Measurements from ENCODE around the gene HNRNPL.
"Not testable (repeated sequence)": the region's sequence is repeated elsewhere in the genome, so short reads cannot be mapped to it uniquely, and the experiment has no call there.

Gene HNRNPL

DNA sequence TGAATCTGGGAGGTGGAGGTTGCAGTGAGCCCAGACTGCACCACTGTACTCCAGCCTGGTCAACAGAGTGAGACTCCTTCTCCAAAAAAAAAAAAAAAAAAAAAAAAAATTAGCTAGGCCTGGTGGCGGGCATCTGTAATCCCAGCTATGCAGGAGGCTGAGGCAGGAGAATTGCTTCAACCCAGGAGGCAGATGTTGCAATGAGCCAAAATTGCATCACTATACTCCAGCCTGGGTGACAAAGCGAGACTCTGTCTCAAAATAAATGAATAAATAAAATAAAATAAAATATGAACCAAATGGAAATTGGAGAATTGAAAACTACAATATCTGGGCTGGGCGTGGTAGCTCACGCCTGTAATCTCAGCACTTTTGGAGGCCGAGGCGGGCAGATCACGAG, 20.6 kb downstream of the HNRNPL start:
- not testable (repeated sequence) for DNase-seq (ENCODE audit: low read depth in 2 of 2)

- no peak for DNase-seq (ENCODE audit: low read depth in 2 of 2)
Measured at GRCh38 chr19:38826856-38827551, 22.8 kb downstream of the HNRNPL start.

DNA sequence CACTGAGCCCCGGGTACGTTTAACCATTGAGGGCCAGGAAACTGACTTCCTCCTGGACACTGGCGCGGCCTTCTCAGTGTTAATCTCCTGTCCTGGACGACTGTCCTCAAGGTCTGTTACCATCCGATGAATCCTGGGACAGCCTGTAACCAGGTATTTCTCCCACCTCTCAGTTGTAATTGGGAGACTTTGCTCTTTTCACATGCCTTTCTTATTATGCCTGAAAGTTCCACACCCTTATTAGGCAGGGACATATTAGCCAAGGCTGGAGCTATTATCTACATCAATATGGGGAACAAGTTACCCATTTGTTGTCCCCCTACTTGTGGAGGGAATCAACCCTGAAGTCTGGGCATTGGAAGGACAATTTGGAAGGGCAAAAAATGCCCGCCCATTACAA, 23.9 kb downstream of the HNRNPL start:
- not testable (repeated sequence) for DNase-seq (ENCODE audit: low read depth in 2 of 2)

DNA sequence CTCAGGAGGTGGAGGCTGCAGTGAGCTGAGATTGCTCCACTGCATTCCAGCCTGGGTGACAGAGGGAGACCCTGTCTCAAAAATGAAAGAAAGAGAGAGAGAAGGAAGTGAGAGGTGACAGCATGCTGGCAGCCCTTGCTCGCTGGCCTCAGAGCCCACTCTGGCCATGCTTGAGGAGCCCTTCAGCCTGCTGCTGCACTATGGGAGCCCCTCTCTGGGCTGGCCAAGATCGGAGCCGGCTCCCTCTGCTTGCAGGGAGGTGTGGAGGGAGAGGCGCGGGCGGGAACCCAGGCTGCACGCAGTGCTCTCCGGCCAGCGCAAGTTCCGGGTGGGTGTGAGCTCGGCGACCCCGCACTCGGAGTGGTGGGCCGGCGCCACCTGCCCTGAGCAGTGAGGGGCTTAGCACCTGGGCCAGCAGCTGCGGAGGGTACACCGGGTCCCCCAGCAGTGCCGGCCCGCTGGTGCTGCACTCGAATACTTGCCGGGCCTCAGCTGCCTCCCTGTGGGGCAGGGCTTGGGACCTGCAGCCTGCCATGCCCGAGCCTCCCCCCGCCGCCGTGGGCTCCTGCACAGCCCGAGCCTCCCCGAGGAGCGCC, 28.5 kb downstream of the HNRNPL start:
- not testable (repeated sequence) for DNase-seq (ENCODE audit: low read depth in 2 of 2)

DNA sequence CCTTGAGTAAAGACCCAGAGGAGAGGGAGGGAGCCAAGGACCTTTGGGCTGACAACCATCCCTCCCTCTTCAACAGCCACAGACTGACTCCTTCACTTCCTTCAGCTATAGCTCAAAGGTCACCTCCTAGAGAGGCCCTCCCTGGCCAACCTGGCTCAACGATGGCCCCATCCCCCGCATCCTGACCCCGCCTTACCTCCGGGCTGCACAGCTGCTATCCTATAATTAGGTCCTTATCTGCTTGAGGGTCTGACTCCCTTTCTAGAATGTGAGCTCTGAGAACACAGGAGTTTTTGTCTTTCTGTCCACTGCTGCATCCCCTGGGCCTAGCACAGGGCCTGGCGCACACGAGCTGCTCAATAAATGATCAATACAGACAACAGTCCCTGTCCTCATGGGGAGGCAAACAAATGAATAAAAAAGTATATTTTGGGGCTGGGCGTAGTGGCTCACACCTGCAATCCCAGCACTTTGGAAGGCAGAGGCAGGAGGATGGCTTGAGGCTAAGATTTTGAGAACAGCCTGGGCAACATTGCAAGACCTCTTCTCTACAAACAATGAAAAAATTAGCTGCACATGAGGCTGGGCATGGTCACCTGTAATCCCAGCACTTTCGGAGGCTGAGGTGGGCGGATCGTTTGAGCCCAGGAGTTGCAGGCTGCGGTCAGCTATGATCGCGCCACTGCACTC, 30.4 kb downstream of the HNRNPL start:
- no peak for DNase-seq (ENCODE audit: low read depth in 2 of 2)

DNA sequence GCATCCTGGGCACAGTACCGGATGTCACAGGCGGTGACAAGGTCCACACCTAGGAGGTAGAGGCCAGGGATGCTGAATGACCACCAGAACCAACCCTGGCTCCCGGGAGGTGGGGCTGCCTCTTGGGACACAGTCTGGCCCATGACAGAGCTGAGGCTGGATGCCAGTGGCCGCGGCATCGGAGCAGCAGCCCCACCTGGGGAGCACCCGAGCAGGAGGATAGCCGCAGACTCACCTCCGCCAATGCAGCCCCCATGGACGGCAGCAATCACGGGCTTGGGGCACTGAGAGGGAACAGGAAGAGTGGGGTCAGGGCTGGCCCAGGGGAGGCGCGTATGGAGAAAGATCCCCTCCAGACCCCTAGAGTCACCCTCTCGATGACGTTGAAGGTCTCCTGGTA, 32.7 kb downstream of the HNRNPL start:
- no peak for DNase-seq (ENCODE audit: low read depth in 2 of 2)

DNA sequence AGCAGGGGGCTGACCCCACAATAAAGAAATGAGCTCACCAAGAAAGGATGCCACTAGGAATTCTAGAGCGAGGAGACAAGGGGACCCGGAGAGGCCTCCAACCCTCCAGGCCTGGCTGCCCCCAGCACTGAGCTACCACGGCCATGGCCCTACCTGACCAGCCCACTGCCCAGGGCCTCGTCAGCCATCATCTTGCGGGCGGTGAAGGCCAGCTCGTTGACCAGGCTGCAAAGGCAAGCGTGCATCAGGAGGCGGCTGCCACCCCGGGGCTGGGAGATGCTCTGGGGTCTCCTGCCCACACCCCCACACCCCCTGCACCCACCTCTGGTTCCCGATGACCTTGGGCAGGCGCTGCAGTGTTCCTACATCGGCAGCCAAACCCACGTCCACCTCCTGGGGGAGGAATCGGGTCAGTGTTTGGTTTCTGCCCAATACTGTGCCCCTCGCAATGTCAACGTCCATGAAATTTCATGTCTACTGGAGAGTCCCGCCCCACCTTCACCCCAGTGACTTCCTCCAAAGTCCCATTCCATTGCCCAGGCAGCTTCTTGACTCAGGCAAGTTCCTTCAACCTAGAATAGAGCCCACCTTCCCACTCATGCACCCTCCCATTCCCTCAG, 33.5 kb downstream of the HNRNPL start:
- DNase-seq (ENCODE audit: low read depth in 2 of 2): no peak

GRCh38 chr19:38815059-38816001, 34.5 kb downstream of the HNRNPL start:
- DNase-seq (ENCODE audit: low read depth in 2 of 2): no peak

DNA sequence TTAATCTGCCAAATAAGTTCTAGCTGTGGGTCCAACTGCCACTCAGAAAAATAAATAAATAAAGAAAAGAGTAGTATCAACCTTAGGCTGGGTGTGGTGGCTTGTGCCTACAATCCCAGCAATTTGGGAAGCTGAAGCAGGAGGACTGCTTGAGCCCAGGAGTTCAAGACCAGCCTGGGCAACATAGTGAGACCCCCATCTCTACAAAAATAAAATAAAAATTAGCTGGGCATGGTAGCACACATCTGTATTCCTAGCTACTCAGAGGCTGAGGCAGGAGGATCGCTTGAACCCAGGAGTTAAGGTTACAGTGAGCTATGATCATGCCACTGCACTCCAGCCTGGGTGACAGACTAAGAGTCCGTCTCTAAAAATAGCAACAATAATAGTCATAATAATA, 35.9 kb downstream of the HNRNPL start:
- DNase-seq (ENCODE audit: low read depth in 2 of 2): not testable (repeated sequence)

- no peak for DNase-seq (ENCODE audit: low read depth in 2 of 2)
Measured at GRCh38 chr19:38813323-38813722, 36.5 kb downstream of the HNRNPL start.

GRCh38 chr19:38812841-38813320, 36.9 kb downstream of the HNRNPL start, which contains the start of gene LGALS4:
Gene LGALS4 (minus strand): TSS chr19:38812945. CDS start chr19:38812886, 59 bp downstream.
- no peak for DNase-seq (ENCODE audit: low read depth in 2 of 2)

DNA sequence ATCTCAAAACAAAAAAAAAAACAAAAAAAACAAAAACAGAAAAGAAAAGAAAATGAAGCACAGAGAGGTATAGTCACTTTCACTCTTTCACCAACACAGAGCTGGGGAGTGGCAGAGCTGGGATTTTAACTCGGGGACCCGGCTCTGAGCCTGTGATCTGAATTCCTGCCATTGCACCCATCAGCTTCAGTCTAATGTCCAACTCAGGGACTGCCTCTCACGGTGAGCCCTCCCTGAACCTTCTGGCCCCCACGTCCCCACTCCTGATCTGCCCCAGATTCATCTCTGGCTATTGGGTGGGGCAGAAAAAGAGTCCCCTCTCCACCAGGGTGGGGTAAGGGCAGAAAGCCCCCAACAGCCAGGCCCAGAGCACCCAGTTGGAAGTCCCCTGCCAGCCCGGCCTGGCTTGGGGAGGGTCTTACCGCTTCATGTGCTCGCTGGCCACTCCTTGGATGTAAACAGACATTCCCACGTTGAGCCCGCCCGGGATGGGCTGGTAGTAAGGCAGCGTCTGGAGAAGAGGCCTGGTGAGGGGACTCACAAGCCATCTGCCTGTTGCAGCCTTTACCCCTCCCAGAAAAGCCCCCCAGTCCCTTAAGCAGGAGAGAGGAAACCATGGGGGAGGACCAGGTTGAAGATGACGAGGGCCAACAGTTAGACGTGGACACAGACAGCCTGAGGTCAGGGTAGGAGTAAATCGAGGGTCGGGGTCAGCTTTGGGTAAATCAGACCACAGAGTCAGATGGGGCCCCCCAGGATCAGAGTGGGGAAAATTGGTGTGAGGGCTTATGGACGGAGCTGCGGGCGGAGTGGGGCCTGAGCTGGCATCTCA, 37.6 kb downstream of the HNRNPL start:
- DNase-seq (ENCODE audit: low read depth in 2 of 2): no peak

DNA sequence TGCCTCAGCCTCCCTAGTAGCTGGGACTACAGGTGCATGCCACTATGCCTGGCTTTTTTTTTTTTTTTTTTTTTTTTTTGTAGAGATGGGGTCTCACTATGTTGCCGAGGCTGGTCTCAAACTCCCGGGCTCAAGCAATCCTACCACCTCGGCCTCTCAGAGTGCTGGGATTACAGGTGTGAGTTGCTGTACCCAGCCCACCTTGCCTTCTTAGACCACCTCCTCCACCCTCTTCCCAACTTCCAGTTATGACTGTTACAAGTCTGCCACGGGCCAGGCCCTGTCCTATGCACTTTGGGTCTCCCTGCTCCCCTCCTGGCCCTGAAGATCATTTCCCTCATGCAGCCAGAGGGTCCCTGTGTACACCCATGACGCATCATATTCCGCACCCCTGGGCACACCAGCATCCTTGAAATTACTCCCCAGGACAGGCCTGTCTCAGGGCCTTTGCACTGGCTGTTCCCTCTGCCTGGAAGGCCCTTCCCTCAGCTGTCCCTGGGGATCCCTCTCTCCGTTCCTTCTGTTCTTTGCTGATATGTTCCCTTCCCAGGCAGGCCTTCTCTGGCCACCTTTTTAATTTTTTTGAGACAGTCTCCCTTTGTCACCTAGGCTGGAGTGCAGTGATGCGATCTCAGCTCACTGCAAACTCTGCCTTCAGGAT, 40.1 kb downstream of the HNRNPL start:
- no peak for DNase-seq (ENCODE audit: low read depth in 2 of 2)

- DNase-seq (ENCODE audit: low read depth in 2 of 2): no peak
Measured at GRCh38 chr19:38808741-38809140, 41.0 kb downstream of the HNRNPL start.

DNA sequence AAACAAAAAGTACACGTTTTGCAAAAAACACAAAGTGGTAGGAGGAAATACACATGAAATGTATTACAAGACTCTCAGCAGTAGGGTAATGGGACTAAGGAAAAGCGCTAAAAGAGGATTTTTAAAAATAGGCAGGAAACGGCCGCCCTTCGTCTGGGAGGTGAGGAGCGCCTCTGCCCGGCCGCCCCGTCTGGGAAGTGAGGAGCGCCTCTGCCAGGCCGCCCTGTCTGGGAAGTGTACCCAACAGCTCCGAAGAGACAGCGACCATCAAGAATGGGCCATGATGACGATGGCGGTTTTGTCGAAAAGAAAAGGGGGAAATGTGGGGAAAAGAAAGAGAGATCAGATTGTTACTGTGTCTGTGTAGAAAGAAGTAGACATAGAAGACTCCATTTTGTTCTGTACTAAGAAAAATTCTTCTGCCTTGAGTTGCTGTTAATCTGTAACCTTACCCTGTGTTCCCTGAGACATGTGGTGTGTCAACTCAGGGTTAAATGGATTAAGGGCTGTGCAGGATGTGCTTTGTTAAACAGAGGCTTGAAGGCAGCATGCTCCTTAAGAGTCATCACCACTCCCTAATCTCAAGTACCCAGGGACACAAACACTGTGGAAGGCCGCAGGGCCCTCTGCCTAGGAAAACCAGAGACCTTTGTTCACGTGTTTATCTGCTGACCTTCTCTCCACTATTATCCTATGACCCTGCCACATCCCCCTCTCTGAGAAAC, 42.2 kb downstream of the HNRNPL start:
- not testable (repeated sequence) for DNase-seq (ENCODE audit: low read depth in 2 of 2)

GRCh38 chr19:38806371-38806770, 43.4 kb downstream of the HNRNPL start:
- DNase-seq (ENCODE audit: low read depth in 2 of 2): no peak

- no peak for DNase-seq (ENCODE audit: low read depth in 2 of 2)
Measured at GRCh38 chr19:38805180-38805579, 44.6 kb downstream of the HNRNPL start.

GRCh38 chr19:38803543-38803942, 46.2 kb downstream of the HNRNPL start:
- no peak for DNase-seq (ENCODE audit: low read depth in 2 of 2)
